OCI-LY7 (cell line): ENCODE data around the gene ZNF407. TPM values are rescaled to one million over a fixed set of nuclear protein-coding genes. Genes with fewer than 3 reads are reported as not detected.

ENCODE experiments used
- BruUV-seq: library from RNA; stranded (reverse); fragments of 400-500 nt; replicated peaks from 2 replicates; lab custom pipeline; 2021; lab: Mats Ljungman, UMichigan
- CTCF ChIA-PET: fragments of 300-600 bp; sonication (Branson Sonifier 250); formaldehyde crosslinking; loops from one replicate; lab custom pipeline; 2022; ENCODE audit warnings: antibody characterized with exemption; ENCODE audit not compliant: unreplicated experiment; lab: Charles Lee
- POLR2A ChIA-PET: fragments of 300-600 bp; sonication (Branson Sonifier 250); formaldehyde crosslinking; loops from one replicate; lab custom pipeline; 2022; ENCODE audit warnings: antibody characterized with exemption; lab: Charles Lee
- DNase-seq: peaks from one replicate; pipeline ENCODE4 v3.0.0-alpha.2; 2015; ENCODE audit warnings: low spot score
- H2AFZ ChIP-seq: fragments of 200-600 bp; sonication (generic), shearing (Covaris generic); 2 replicates; pipeline ENCODE4 v1.6.1; 2014; ENCODE audit warnings: mild to moderate bottlenecking, antibody characterized with exemption, low read length, moderate library complexity
- H3K27ac ChIP-seq: fragments of 200-600 bp; sonication (generic); 2 replicates; pipeline ENCODE4 v1.5.1; 2014; ENCODE audit warnings: mixed run types, low read depth, mild to moderate bottlenecking, moderate library complexity, low read length, inconsistent platforms; ENCODE audit not compliant: poor library complexity, severe bottlenecking
- H3K36me3 ChIP-seq: fragments of 200-600 bp; sonication (generic); 2 replicates; pipeline ENCODE4 v1.6.1; 2014; ENCODE audit warnings: mild to moderate bottlenecking, antibody characterized with exemption, low read length, moderate library complexity, mixed read lengths; ENCODE audit not compliant: insufficient read depth
- H3K4me1 ChIP-seq: fragments of 200-600 bp; sonication (generic); 2 replicates; pipeline ENCODE4 v1.5.1; 2014; ENCODE audit warnings: mild to moderate bottlenecking, low read length; ENCODE audit not compliant: insufficient read depth, poor library complexity, severe bottlenecking
- H3K4me2 ChIP-seq: fragments of 200-600 bp; sonication (generic); 2 replicates; pipeline ENCODE4 v1.6.1; 2014; ENCODE audit warnings: mild to moderate bottlenecking, low read length
- H3K4me3 ChIP-seq: fragments of 200-600 bp; sonication (generic); 2 replicates; pipeline ENCODE4 v1.5.1; 2014; ENCODE audit warnings: mild to moderate bottlenecking, low read depth, low read length; ENCODE audit not compliant: poor library complexity, severe bottlenecking
- H3K79me2 ChIP-seq: fragments of 200-600 bp; sonication (generic); 2 replicates; pipeline ENCODE4 v1.6.1; 2016; ENCODE audit warnings: low read depth, mild to moderate bottlenecking, low read length, moderate library complexity, mixed read lengths; ENCODE audit not compliant: insufficient read depth
- H3K9me2 ChIP-seq: fragments of 200-600 bp; sonication (generic); 2 replicates; pipeline ENCODE4 v1.6.1; 2016; ENCODE audit warnings: mild to moderate bottlenecking, low read length, mixed read lengths; ENCODE audit not compliant: insufficient read depth
- H3K9me3 ChIP-seq: fragments of 200-600 bp; sonication (generic); 2 replicates; pipeline ENCODE4 v1.6.1; 2014; ENCODE audit warnings: mild to moderate bottlenecking, mixed run types, low read length, mixed read lengths
- H4K20me1 ChIP-seq: fragments of 200-600 bp; sonication (generic); 2 replicates; pipeline ENCODE4 v1.6.1; 2014; ENCODE audit warnings: mild to moderate bottlenecking, antibody characterized with exemption, low read length, moderate library complexity, mixed read lengths; ENCODE audit not compliant: insufficient read depth
- EZH2phosphoT487 ChIP-seq: fragments of 200-600 bp; sonication (generic); IDR thresholded peaks from 2 replicates; pipeline ENCODE4 v1.6.1; 2018; ENCODE audit warnings: low read depth, borderline replicate concordance, mild to moderate bottlenecking, mixed run types, antibody characterized with exemption, low read length, moderate library complexity, mixed read lengths
- intact Hi-C: fragments of 100-400 bp; cut with micrococcal nuclease; formaldehyde crosslinking; loops from one replicate; pipeline ENCODE4 v1.10.0; 2022; ENCODE audit not compliant: unreplicated experiment
- total RNA-seq, 2 experiments: library from RNA; depleted of rRNA in 1 of 2; stranded (reverse); fragments of >200 nt in 1 of 2; shearing (Covaris generic) in 1 of 2; gene quantifications; 2 replicates each; pipeline ENCODE4 v1.2.3, GENCODE V29; 2014 to 2022
- TF ChIP-seq, protein P1 (sequence below): fragments of 200-600 bp; sonication (generic); conservative IDR thresholded peaks from 2 replicates; pipeline ENCODE4 v1.5.1; 2014; ENCODE audit warnings: mild to moderate bottlenecking, antibody characterized with exemption, low read length, moderate library complexity, mixed read lengths

Gene ZNF407
- total RNA-seq, 2 experiments from 2014 or later = 8.9 to 11.9 TPM

DNA sequence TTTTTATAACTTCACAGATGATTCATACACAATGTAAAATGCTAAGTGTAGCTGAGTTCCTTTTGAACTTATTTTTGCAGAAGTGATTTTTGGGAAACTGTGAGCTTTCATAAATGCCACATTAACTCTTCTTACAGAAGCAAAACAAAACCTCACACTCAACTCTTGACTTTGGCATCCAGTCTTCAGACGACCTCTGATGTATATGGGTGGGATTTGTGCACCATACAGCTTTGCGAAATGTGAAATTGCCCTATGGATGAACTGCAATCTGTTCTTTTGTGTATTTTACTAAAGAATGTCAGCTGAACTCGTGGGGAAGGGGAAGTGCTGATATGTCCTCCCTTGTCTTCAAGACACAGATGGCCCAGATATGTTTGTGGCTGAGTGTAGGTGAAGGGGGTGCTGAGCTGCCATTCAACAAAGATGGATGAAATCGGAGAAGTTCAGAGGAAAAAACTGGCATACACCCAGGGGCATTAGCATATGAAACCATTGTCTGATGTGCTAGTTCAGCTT lies 393.0 kb downstream of the ZNF407 start:
- Histone ChIP-seq H3K4me2 (no peak overlapping the region), H3K9me2 (no peaks in the 10 kb centered on the region)
- CTCF ChIA-PET = no interaction called here

DNA sequence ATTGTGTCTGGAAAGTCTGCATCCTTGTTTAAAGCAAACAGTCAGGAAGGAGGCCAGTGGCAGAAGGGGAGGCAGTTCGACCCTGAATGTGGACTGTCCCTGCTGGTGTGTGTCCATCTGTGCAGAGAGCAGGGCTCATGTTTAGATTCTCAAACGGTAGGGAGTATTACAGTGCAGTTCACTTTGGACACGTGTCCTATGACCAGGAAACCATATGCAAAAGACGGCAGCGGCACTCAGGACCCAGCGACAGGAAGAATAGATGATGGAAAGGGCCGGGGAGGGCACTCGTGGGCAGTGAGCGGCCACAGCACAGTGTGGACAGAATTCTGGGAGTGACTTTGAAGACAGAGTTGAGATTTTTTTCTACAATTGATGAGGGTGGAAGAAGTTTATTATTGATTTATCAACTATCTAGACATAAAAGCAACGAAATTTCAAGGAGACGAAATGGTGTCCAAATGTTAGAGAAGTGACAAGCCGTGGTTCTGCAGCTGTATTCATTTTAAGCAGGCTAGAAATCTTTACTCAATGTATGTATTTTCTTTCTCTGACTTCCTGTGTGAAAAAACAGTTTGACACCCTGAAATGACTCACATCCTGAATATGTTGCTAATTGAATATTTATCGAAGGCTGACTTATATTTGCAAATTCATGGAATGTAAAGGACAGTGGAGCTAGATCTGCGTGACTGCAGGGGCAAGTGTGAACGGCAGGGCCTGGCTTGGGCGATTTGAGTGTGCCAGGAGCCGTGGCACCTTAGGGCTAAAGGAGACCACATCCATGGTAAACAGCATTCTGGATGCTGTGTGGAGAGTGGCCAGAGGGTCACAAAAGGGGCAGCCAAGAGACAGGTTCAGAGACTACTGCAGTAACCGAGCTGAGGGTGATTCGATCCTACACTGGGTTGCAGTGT lies 397.1 kb downstream of the ZNF407 start:
- H3K4me1 ChIP-seq = peaks cover 3% of the 10 kb centered on the region
- H3K9me3 ChIP-seq = no peaks in the 10 kb centered on the region
- H3K27ac ChIP-seq = no peak overlapping the region
- no peak overlapping the region for H3K4me2 ChIP-seq
- no peaks in the 10 kb centered on the region for H4K20me1 ChIP-seq
- no peak overlapping the region for H3K4me3 ChIP-seq
- H2AFZ ChIP-seq = no peak overlapping the region
- TF ChIP-seq EZH2phosphoT487 = no peak
- TF ChIP-seq, protein P1, sequence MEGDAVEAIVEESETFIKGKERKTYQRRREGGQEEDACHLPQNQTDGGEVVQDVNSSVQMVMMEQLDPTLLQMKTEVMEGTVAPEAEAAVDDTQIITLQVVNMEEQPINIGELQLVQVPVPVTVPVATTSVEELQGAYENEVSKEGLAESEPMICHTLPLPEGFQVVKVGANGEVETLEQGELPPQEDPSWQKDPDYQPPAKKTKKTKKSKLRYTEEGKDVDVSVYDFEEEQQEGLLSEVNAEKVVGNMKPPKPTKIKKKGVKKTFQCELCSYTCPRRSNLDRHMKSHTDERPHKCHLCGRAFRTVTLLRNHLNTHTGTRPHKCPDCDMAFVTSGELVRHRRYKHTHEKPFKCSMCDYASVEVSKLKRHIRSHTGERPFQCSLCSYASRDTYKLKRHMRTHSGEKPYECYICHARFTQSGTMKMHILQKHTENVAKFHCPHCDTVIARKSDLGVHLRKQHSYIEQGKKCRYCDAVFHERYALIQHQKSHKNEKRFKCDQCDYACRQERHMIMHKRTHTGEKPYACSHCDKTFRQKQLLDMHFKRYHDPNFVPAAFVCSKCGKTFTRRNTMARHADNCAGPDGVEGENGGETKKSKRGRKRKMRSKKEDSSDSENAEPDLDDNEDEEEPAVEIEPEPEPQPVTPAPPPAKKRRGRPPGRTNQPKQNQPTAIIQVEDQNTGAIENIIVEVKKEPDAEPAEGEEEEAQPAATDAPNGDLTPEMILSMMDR = no peak
- ChIA-PET POLR2A (no interaction called here), CTCF (no interaction called here)
- no TSS peak for BruUV-seq
- H3K36me3 ChIP-seq = no peaks in the 10 kb centered on the region
- no peaks in the 10 kb centered on the region for H3K79me2 ChIP-seq
- DNase-seq = no peak
- intact Hi-C loops = no loop called here
- H3K9me2 ChIP-seq = no peaks in the 10 kb centered on the region

More for the DNA sequence above, 393.0 kb downstream of the ZNF407 start:
- Histone ChIP-seq H3K4me1 (peaks cover 3% of the 10 kb centered on the region), H3K27ac (no peak overlapping the region), H3K79me2 (no peaks in the 10 kb centered on the region), H3K4me3 (no peak overlapping the region), H3K9me3 (no peaks in the 10 kb centered on the region), H4K20me1 (no peaks in the 10 kb centered on the region), H2AFZ (no peak overlapping the region), H3K36me3 (no peaks in the 10 kb centered on the region)
- POLR2A ChIA-PET = no interaction called here
- TF ChIP-seq, protein P1 = no peak
- TF ChIP-seq EZH2phosphoT487 = no peak
- DNase-seq = no peak
- no TSS peak for BruUV-seq
- intact Hi-C loops = no loop called here

DNA sequence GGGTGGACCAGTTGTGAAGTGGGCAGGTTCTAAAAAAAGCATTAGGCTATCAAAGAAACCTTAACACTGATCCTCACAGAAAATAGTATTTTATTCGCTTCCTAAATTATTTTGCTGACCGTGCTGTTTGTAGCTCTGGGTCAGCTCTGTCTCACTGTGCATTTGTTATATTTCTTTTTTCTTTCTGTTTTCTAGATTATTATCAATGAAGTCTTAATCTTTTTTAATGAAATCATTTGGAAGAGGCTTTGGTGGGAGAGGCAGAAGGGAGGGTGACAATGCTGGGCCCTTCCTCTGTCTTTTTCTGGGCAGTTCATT lies 397.7 kb downstream of the ZNF407 start:
- H3K4me1 ChIP-seq = peaks cover 3% of the 10 kb centered on the region
- H4K20me1 ChIP-seq = no peaks in the 10 kb centered on the region
- H3K36me3 ChIP-seq = no peaks in the 10 kb centered on the region
- ChIA-PET POLR2A (no interaction called here), CTCF (no interaction called here)
- no peaks in the 10 kb centered on the region for H3K9me3 ChIP-seq
- H2AFZ ChIP-seq = no peak overlapping the region
- no peak overlapping the region for H3K4me2 ChIP-seq
- intact Hi-C loops = no loop called here
- no peak overlapping the region for H3K4me3 ChIP-seq
- BruUV-seq = no TSS peak
- H3K27ac ChIP-seq = no peak overlapping the region
- no peaks in the 10 kb centered on the region for H3K79me2 ChIP-seq
- TF ChIP-seq, protein P1 = no peak
- no peak for TF ChIP-seq EZH2phosphoT487
- DNase-seq = no peak
- H3K9me2 ChIP-seq = no peaks in the 10 kb centered on the region
